Stimulated activated CD8-positive, alpha-beta memory T cell treated with anti-CD3 and anti-CD28 coated beads, Interleukin-12 subunit alpha, Interleukin-12 subunit beta, amount 100 ng/mL, for 4 hours (primary cell): Measurements from ENCODE around the gene ADCY1.

ENCODE experiments used
- DNase-seq: peaks from one replicate; pipeline ENCODE4 v3.0.0-alpha.2; 2020; ENCODE audit warnings: low read depth

Gene ADCY1

DNA sequence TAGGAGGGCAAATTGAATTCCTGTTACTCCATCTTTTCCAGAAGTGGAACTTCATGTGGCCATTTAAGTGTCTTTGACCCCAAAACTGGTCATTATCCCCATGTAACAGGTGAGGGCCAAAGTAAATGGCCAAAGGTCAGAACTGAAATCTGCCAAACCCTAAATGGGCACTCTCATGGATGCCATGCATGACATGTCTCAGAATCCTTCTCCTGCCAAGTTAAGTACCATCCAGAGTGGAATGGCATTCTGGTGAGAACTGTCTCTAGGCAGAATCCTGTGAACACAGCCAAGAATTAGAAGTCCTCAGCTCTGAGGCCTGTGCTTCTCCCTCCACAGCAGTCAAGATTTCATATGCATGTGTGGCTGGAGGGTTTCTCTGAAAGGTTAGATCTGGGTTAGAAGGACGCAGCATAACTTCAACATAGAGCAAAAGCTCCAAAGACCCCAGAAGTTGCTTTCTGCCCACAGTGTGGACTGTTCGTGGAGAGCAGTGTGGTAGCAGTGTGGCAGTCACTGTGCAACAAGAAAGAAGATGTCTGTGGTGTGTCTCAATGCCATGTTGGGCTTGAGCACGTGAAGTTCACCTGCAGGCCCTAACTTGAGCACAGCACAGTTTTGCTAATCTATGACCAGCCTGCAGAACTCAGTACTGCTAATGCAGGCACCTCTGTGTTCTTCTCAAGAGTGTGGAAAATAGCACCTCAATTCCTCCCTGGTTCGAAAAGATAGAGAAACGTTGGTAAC, 121.3 kb downstream of the ADCY1 start:
- DNase-seq = no peak

DNA sequence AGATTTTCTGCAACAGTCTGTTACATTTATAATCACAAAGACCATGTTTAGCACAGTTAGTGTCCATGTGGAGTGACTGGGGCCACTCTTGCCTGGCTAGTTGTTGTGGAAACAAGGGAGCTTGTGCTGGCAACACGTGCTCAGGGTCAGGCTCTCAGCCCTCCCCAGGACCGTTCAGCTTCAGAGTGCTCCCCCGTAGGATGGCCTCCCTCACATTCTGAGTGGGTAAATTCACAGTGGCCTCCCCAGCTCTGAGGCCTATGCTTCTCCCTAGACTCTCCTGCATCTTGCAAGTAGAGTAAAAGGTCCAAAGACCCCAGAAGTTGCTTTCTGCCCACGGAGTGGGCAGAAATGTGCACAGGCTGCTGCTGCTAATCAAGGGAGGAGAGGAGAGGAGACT, 122.3 kb downstream of the ADCY1 start:
- no peak for DNase-seq

DNA sequence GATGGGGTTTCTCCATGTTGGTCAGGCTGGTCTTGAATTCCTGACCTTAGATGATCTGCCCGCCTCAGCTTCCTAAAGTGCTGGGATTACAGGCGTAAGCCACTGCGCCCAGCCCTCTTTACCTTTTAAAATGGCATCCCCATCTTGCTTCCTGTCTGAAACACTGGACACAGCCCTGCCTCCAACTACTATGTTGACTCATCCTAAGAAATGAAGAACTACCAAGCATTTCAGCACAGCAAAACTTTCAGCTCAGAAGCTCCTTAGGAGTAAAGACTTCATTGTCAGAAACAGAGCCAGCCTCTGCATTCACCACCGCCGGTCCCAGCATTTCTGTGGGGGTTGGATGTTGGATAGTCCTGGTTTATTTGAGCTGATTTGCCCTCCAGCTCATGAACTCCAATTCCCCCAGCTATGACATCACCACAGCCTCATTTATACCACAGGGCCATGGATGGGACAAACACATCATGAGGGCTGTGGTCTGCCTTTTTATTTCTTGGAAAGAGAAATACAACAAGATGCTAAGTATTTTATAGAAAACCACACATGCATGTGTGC, 123.5 kb downstream of the ADCY1 start:
- DNase-seq = no peak

DNA sequence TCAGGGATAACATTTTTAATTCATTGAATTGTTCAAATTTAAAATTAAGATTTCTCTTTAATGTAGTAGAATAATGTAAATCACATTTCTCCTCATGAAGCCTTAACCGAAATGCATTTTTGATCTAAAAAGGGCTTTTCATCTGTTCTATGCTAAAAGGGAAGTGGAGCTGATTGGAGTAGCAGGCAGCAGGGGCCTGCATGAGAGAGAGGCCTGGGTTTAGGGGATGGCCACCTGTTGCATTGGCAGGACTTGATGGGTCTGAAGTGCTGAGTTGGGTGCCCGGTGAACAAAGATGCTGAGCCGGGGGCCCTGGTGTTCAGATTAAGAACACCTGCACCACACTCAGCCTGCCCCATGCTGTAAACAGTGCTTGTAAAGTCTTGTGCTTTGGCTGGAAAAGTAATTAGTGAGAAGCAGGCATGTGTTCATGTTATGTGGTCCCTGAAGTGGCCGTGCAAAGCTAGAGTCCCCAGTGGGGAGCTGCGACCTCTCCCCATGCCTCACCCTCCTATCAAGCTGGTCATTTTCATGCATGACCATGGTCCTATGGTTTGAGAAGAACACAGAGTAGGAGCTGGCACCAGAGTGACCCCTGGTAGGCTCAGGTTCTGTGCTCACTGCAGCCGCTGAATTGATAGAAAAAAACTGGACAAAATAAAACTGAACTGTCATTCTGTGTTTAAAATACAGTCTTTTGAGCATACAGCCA, 124.3 kb downstream of the ADCY1 start:
- DNase-seq = no peak

DNA sequence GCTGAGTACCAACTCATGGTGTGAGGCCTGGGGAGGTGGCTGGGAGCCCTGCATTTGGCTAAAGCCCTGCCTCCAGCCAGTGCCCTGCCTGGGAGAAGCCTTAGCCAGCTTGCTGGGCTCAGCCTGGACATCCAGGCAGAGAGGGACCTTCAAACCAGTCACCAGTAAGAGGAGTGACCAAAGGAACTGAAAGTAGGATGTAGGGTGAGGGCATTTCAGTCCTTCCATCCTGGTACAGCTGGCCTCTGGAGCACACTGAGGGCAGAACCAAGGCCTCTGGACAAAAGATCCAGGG, 124.8 kb downstream of the ADCY1 start:
- no peak for DNase-seq

DNA sequence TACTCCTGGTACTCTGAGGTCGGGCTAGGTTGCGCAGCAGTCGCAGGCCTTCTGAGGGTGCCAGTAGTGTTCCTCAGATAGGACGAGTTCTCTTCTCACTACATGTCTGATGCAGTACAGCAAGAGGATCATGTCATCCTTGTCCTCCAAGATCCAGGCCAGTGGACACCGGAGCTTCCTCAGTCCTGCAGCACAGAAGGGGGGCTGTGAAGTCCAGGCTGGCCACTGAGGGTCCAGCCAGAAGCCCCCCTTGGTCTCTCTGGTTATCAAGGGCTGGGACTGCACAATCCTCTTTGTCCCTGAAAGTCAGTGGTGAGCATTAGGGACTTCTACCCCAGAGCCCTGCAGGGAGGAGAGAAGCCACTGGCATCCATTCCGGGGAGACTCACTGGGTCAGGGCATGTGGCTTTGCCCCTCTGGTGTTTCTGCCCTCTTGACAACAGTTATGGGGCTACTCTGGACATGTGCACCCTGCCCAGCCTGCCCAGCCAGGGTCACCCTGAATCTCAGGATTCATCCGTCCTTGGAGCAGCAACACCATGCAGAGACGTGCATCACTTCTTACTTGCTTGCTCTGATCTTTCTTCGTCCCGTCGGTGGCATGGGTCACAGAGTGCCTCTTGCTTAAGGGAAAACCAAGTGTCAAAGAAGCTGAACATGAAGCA, 125.7 kb downstream of the ADCY1 start:
- no peak for DNase-seq

DNA sequence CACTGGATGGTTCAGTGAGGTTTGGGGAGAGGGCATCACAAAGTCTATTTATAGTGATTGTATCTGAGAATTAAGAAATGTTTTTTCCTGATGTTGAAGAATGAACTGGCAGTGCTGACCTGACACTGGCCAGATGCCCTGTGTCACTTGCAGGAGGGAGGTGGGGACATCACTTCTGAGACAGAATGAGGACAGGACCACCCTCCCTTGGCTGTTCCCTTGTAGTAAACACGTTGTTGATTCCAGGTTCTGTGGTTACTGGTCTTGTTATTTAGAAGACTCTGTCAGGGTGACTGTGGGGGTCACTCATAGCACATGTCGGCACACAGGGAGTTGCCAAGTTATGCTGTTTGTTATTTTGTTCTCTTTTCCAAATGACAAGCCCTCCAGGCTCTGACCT, 126.4 kb downstream of the ADCY1 start:
- DNase-seq = no peak

DNA sequence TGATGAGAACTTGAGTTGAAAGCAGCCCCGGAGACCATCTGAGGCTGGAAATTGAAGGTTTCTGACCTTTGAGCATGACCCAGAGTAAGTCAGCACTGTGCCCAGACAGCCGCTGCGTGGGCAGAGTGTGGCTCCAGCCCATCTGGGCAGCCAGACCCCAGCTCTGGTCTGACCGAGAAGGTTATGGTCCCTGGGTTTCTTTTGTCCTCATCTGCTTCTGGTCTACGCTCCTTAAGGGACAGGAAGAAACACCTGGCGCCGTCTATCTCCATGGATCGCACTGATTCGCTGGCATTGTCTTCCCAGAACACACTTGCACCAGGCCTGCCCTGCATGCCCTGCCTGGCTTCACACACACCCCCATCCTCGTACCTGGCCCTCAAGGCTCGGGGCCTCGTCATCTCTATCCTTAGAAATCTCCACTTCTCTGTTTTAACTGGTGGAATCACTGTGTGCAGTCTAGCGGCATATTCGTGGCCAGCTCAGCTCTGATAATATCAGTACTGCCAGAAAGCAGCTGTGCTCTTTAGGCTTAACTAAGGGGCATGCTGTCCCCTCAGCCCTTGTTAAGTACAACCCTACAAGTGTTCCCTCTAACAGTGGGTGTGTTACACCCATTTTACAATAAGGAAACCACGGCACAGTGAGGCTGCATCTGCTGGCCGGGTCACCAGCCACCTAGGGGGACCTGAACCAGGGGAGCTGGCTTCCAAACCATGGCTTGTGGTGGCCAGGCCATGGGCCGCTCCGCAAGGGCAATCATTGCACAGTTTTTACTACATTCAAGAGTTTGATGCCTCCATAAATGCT, 127.7 kb downstream of the ADCY1 start:
- DNase-seq = no peak

DNA sequence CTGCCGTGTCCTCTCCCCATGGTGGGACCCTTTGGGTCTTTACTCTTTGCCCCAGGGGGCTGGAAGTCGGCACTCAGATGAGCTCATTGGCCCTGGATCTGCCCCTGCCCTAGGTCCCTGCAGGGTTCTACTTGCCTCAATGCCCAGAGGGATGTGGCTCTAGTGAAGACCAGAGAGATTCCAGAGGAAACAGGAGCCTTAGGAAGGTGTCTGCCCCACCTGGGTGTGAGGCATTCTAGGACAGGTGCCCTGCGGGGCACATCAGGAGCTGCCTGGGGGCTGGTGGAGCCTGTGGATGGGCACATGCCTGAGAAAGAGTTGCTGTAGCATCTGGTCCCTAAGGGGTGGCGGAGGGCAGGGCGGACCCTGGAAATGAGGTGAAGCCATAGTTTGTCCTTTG, 128.6 kb downstream of the ADCY1 start:
- no peak for DNase-seq

DNA sequence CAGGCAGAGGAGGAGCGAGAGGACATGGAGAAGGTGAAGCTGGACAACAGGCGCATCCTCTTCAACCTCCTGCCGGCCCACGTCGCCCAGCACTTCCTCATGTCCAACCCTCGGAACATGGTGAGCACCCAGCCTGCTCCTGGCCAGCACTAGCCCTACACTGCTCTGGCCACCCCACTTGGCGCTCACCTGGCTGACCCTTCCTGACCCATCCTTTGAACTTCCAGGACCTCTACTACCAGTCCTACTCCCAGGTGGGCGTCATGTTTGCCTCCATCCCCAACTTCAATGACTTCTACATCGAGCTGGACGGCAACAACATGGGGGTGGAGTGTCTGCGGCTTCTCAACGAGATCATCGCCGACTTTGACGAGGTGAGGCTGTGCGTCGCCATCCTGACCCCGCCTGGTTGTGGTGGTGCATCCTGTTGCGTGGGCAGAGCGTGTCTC, 129.2 kb downstream of the ADCY1 start:
- no peak for DNase-seq

DNA sequence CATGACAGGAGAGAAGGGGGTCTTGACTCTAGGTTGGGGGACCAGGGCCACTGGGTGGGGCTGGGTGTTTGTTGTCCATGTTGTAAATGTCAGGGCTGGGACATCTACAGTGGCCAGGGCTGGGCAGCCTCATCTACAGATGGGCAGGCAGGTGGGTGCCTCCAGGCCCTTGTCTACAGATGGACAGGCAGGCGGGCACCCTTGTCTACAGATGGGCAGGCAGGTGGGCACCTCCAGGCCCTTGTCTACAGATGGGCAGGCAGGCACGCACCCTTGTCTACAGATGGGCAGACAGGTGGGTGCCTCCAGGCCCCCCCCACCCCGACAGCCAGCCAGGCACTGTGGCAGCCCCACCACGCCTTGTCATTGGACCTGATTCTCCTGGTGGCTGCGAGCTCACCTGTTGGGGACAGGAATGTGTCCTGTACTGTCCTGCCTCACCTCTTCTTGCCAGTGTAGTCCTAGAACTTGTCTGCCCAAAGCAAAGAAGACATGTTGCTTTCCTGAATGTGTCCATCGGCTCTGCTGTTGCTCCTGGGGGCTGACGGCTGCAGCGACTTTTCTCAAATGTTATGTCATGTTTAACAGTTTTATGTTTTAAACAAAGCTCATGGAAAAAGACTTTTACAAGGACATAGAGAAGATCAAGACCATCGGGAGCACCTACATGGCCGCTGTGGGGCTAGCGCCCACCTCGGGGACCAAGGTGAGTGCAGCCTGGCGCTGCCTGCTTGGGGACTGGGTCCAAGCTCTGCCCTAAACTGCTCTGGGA, 129.9 kb downstream of the ADCY1 start:
- no peak for DNase-seq

DNA sequence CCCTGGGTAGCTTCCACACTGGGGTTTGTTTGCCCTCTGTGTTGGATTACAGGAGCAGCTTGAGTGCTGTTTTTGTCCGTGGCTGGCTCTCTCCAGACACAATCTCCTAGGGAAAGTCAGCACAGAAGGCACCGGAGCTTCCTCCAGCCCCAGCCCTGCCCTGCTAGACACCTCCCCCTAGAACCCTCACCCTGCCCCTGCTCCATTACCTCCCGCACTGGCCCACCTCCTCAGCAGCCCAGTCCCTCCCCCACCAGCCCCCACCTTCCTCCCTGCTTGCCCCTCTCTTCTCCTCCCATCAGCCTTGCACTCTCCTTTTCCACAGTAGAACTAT, 130.5 kb downstream of the ADCY1 start:
- DNase-seq = no peak

DNA sequence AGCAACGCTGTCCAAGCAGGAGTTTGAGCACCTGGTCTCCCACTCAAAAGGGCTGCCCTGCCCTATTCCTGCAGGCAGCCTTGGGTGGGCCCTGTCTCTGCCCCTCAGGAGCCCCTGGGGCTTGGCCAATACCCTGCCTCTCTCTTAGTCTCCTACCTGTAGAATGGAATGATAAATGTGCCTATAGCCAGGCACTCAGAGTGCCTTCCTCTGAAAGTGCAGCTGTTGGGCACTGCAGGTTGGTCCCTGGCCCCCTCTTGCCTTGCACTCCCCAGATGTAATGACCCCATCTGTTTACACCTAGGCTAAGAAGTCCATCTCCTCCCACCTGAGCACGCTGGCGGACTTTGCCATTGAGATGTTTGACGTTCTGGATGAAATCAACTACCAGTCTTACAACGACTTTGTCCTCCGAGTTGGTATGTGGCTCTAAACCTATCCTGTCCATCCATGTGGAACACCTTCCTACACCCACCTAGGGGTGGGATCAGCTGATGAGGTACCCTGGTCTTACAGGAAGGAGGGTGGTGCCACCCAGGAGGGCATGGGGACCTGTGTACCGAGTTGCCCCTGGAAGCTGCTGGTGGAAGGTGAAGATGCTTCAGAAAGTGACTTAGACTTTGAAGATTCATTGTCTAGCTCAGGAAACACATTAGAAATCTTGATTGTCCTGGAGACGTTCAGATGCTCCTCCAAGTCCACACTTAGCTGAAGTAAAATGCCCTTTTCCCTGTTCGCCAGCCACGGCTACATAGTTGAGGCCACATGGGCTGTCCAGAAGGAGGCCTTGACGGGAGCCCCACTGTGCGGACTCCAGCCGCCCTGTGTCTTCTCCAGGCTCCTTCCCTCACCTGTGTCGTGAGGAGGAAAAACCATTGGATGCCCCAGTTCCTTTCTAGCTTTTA, 134.1 kb downstream of the ADCY1 start:
- DNase-seq = no peak

DNA sequence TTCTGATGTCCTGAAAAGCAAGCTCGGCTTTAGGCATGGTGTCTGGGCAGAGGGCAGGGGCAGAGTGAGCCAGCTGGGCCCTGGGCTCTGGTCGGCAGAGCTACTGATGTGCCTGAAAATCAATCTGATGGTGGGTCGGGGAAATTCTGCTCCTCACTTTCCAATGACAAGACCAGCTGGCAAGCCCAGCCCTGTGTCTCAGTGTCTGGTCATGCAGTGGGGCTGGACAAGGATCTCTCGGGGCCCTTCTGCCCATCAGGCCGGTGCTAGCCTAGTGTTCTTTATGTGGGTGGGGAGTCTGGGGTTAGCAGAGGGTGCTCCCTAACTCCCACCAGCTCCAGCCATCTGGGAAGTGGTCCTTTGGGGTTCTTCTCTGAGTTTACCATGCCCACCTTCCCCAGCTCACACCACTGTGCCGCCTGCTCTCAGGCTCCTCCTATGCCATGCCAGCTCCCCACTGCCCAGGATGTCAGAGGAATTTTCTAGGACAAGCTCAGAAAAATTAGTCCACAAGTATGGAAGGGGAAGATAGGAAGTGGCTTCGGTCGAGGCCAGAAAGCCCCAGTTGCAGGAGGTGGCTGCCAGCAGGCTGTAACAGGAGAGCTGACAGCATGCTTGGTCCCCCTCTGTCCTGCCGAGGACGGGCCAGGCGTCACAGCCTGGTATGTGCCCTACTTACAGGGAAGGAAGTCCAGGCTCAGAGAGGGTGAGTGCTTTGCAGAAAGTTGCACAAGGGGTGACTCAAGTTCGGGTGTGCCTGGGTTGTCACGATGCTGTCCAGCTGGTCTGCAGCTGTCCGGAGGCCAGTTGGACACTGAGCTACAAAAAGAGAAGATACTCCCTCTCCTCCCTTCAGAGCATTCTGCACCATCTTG, 135.2 kb downstream of the ADCY1 start:
- DNase-seq = no peak

DNA sequence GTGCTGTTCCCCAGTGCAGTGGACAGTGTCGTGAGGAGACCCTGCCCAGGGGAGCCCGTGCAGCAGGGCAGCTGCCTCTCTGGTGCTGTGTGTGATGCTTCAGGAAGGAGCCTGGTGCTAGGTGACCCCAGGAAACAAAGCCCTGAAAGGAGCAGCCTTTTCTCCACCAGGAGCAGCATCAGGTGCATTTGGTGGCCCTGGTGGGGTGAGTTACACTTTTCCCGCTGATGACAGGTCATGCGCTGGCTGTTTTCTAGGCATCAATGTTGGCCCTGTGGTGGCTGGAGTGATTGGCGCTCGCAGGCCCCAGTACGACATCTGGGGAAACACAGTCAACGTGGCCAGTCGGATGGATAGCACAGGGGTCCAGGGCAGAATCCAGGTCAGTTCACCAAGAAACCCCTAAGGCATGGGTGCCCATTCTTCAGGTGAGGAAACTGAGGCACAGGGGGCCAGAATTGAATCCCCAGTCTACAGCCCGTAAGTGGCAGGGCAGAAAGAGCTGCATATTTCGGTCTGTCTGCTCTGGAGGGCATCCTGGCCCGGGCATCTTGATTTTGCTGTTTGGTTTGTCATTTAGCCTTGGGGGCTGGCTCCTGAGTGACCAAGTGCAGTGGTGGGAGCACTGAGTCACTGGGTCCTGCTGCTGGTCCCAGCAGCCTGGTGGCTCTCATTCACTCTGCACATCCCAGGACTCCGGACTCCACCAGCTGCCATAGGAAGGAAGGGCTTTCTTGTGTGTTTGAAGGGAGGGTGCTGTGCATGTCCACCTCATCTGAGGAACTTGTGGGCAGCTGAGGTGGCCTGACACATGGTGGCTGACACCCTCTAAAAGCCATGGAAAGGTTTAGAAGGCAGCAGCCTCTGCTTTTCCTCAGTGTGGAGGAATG, 136.3 kb downstream of the ADCY1 start:
- no peak for DNase-seq

DNA sequence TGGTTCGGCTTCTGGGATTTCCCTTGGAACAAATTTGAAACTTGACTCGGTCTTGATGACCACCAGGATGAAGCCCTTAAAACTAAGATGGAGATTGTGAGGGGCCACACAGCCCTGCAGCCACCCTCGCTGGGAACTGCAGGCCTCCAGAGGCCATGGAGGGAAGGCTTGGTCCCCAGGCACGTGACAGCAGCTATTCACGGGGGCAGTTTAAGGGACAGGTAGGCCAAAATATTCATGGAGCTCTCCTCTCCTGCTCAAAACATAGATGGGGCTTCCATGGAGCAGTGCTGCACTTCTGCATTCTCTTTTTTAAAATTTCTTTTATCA, 137.0 kb downstream of the ADCY1 start:
- no peak for DNase-seq

DNA sequence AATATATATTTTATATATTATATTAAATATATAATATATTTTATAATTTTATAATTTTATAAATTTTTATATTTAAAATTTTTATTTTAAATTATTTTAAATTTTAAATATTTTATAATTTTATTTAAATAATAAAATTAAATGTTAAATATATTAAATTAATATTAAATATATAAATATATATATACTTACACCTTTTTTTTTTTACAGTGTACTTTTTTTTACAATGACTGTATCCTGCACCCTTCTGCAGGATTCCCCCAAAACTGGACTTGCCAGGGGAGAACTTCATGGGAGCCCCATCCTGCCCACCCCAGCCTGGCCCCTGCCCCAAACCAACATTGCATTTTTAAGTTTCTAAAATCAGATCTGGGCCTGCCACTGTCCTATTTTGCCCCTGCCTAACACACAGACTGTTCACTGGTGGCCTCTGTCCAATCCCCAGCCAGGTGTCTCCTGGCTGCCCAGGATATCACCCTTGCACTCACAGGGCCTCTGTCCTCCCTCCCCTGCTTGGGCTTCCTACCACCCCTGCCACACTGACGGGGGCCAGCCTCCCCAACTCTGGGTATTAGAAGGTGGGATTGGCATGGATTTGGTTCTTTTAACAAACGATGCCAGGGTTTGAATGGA, 138.0 kb downstream of the ADCY1 start:
- no peak for DNase-seq
